ENCODE measurements around the gene F2RL3. TPM values are rescaled to one million over a fixed set of nuclear protein-coding genes. Genes with fewer than 3 reads are reported as not detected.

F2RL3 gene
- total RNA-seq, 1 donor from 2014 or later = not detected

DNA sequence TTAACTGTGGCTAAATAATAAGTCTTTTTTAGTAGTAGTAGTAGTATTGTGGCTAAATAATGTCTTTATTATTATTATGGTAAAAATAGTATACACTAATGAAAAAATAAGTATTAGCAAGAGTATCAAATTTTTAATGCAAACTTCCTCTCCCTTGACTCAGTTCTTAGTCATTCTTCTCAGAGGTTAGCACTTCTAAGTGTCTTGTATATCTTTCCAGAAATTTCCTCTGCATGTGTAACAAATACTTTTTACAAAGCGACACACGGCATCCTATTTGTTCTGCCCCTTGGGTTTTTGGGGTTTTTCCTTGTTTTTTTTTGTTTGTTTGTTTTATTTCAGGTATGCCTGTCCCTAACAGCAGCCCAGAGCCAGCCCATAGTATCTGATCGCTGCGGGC is 38.7 kb upstream of the F2RL3 start:
- Mint-ChIP-seq H3K9me3 (ENCODE audit: unreplicated experiment) (peaks cover 2% of the 10 kb centered on the region), H3K36me3 (ENCODE audit: unreplicated experiment) (peaks cover 5% of the 10 kb centered on the region), H3K4me3 (ENCODE audit: unreplicated experiment) (no peak overlapping the region), H3K27me3 (ENCODE audit: unreplicated experiment) (no peaks in the 10 kb centered on the region), H3K4me1 (ENCODE audit: low read depth, unreplicated experiment) (peaks cover 2% of the 10 kb centered on the region), H3K27ac (ENCODE audit: unreplicated experiment) (no peak overlapping the region)
- no peak for DNase-seq
- TF ChIP-seq, protein P1, sequence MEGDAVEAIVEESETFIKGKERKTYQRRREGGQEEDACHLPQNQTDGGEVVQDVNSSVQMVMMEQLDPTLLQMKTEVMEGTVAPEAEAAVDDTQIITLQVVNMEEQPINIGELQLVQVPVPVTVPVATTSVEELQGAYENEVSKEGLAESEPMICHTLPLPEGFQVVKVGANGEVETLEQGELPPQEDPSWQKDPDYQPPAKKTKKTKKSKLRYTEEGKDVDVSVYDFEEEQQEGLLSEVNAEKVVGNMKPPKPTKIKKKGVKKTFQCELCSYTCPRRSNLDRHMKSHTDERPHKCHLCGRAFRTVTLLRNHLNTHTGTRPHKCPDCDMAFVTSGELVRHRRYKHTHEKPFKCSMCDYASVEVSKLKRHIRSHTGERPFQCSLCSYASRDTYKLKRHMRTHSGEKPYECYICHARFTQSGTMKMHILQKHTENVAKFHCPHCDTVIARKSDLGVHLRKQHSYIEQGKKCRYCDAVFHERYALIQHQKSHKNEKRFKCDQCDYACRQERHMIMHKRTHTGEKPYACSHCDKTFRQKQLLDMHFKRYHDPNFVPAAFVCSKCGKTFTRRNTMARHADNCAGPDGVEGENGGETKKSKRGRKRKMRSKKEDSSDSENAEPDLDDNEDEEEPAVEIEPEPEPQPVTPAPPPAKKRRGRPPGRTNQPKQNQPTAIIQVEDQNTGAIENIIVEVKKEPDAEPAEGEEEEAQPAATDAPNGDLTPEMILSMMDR (IDR thresholded peaks at IDR 0.05; ENCODE audit: partially characterized antibody, unreplicated experiment) = no peak

DNA sequence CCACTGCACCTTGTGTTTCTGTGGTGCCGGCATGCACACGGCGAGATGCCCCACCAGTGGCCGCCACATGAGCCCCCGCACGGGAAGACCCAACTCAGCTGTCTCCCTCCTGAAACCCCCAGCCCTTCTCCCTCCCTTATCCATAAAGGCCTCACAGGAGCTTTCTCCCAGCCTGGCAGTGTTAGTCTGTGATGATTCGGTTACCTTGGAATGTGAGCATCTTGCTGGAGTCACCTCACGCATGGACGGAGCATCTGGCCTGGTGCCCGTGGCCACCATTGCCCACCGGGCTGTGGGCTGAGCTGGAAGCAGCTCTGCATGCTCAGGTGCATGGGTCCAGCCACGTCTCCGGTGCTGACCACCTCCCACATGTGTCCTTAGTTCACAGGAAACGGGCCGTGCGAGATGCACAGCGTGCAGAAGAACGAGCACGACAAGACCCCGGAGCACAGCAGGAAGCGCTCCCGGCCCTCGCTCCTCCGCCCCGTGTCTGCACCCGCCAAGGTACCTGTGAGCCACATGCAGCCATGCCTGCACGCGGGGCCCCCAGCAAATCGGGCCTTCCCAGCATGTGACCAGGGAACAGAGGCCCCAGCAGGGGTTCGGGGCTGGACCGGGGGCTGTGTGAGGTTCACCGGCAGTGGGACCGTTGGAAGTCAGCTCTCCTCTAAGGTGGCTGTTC is 37.6 kb upstream of the F2RL3 start:
- Mint-ChIP-seq H3K36me3 (ENCODE audit: unreplicated experiment) (peaks cover 5% of the 10 kb centered on the region), H3K27ac (ENCODE audit: unreplicated experiment) (no peak overlapping the region), H3K27me3 (ENCODE audit: unreplicated experiment) (no peaks in the 10 kb centered on the region), H3K4me3 (ENCODE audit: unreplicated experiment) (no peak overlapping the region), H3K9me3 (ENCODE audit: unreplicated experiment) (peaks cover 2% of the 10 kb centered on the region), H3K4me1 (ENCODE audit: low read depth, unreplicated experiment) (peaks cover 2% of the 10 kb centered on the region)
- no peak for DNase-seq
- TF ChIP-seq, protein P1 (IDR thresholded peaks at IDR 0.05; ENCODE audit: partially characterized antibody, unreplicated experiment) = no peak

DNA sequence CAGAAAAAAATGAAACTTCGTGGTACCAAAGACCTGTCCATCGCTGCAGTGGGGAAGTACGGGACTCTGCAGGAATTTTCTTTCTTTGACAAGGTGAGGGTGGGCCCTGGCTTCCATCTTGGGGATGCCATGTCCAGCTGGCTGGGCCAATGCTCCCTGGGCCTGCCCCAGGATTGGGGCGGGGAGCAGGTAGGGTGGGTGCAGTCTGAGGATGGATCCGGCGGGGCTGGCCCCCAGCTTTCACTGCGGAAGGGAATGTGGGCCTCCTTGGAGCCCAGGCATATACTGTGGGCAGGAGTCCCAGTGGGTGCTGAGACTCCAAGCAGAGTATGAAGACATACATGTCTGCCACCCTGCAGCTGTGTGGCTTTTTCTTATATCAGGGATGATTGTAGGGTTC is 35.7 kb upstream of the F2RL3 start:
- TF ChIP-seq, protein P1 (IDR thresholded peaks at IDR 0.05; ENCODE audit: partially characterized antibody, unreplicated experiment) = no peak
- Mint-ChIP-seq H3K27ac (ENCODE audit: unreplicated experiment) (no peak overlapping the region), H3K27me3 (ENCODE audit: unreplicated experiment) (no peaks in the 10 kb centered on the region), H3K4me1 (ENCODE audit: low read depth, unreplicated experiment) (peaks cover 2% of the 10 kb centered on the region), H3K9me3 (ENCODE audit: unreplicated experiment) (peaks cover 2% of the 10 kb centered on the region), H3K4me3 (ENCODE audit: unreplicated experiment) (no peak overlapping the region), H3K36me3 (ENCODE audit: unreplicated experiment) (no peaks in the 10 kb centered on the region)
- DNase-seq = no peak

DNA sequence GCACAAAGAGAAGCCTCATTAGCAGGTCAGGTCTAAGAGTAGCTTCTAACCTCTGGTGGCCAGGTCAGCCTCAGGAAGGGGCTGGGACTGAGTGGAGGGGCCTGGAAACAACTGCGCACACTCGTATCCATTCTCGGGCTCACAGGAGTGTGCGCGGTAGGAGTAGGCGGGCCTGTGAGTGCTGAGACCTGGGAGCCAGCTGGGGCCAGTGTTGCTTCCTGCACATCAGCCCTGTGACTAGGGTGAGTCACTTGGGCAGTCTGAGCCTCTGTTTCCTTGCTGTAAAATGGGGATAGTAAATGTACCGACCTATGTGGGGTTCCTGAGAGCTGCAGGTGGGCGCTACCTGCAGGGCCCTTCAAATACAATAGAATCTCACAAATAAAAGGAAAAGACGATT is 32.7 kb upstream of the F2RL3 start:
- peaks cover 4% of the 10 kb centered on the region for H3K9me3 Mint-ChIP-seq (ENCODE audit: unreplicated experiment)
- peaks cover 5% of the 10 kb centered on the region for H3K27me3 Mint-ChIP-seq (ENCODE audit: unreplicated experiment)
- H3K36me3 Mint-ChIP-seq (ENCODE audit: unreplicated experiment) = no peaks in the 10 kb centered on the region
- H3K4me3 Mint-ChIP-seq (ENCODE audit: unreplicated experiment) = no peak overlapping the region
- TF ChIP-seq, protein P1 (IDR thresholded peaks at IDR 0.05; ENCODE audit: partially characterized antibody, unreplicated experiment) = no peak
- DNase-seq = no peak
- no peak overlapping the region for H3K27ac Mint-ChIP-seq (ENCODE audit: unreplicated experiment)
- peaks cover 10% of the 10 kb centered on the region for H3K4me1 Mint-ChIP-seq (ENCODE audit: low read depth, unreplicated experiment)

DNA sequence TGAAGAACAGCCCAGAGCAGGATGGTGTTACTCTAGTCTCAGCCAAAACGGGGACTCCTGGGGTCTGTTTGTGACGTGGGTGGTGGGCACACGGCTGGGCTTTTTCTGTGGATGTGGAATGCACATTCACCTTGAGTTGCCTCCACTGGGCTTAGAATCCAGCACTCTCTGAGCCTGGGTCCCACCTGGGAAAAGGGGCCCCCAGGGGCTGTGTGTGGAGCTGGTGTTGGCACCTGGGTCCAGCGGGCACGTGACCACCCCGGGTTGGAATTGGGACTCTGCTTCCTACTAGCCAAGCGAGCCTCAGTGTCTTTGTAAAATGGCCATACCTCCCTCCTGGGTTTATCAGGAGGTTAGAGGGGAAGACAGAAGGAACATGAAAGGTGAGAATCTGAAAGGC is 29.2 kb upstream of the F2RL3 start:
- no peak for DNase-seq
- TF ChIP-seq, protein P1 (IDR thresholded peaks at IDR 0.05; ENCODE audit: partially characterized antibody, unreplicated experiment) = no peak
- no peak overlapping the region for H3K4me3 Mint-ChIP-seq (ENCODE audit: unreplicated experiment)
- peaks cover 5% of the 10 kb centered on the region for H3K27me3 Mint-ChIP-seq (ENCODE audit: unreplicated experiment)
- no peak overlapping the region for H3K27ac Mint-ChIP-seq (ENCODE audit: unreplicated experiment)
- H3K36me3 Mint-ChIP-seq (ENCODE audit: unreplicated experiment) = no peaks in the 10 kb centered on the region
- H3K9me3 Mint-ChIP-seq (ENCODE audit: unreplicated experiment) = peaks cover 1% of the 10 kb centered on the region
- H3K4me1 Mint-ChIP-seq (ENCODE audit: low read depth, unreplicated experiment) = peaks cover 12% of the 10 kb centered on the region
